Psoas muscle (tissue), 8 donors: Measurements from ENCODE around the gene SDR9C7. TPM values are rescaled to one million over a fixed set of nuclear protein-coding genes. Genes with fewer than 3 reads are reported as not detected.
"Not testable (repeated sequence)": the region's sequence is repeated elsewhere in the genome, so short reads cannot be mapped to it uniquely, and the experiment has no call there.

Experiments
- ATAC-seq, 4 donors: fragments of 200-7000 bp; cut with Tn5 transposase; one replicate each; pipeline ENCODE4 v1.9.1; 2020; ENCODE audit warnings: moderate library complexity in 3 of 4, mild to moderate bottlenecking in 2 of 4
- DNase-seq, 2 donors: peaks; one replicate each; pipeline ENCODE4 v3.0.0-alpha.2; 2020
- H3K27ac ChIP-seq: fragments of 200-600 bp; one replicate; pipeline ENCODE4 v1.8.0; 2022
- H3K27me3 ChIP-seq, 3 donors: fragments of 200-600 bp in 1 of 3; one replicate each; pipeline versions ENCODE4 v1.6.1 to v1.8.0; 2013 to 2022; ENCODE audit warnings: low read length in 2 of 3, mild to moderate bottlenecking in 2 of 3, moderate library complexity in 1 of 3; ENCODE audit not compliant: insufficient read depth in 3 of 3
- H3K36me3 ChIP-seq, 2 donors: fragments of 200-600 bp in 1 of 2; one replicate each; pipeline versions ENCODE4 v1.6.1 to v1.8.0; 2013 to 2022; ENCODE audit warnings: low read depth in 1 of 2, mild to moderate bottlenecking in 1 of 2, moderate library complexity in 1 of 2; ENCODE audit not compliant: insufficient read depth in 1 of 2
- H3K4me1 ChIP-seq: fragments of 200-600 bp; one replicate; pipeline ENCODE4 v1.8.0; 2022
- H3K4me3 ChIP-seq: fragments of 200-600 bp; one replicate; pipeline ENCODE4 v1.8.0; 2022; ENCODE audit warnings: mild to moderate bottlenecking
- H3K9me3 ChIP-seq: fragments of 200-600 bp; one replicate; pipeline ENCODE4 v1.8.0; 2022
- CTCF ChIP-seq: fragments of 200-600 bp; IDR thresholded peaks from one replicate; pipeline ENCODE4 v1.8.0; 2022; ENCODE audit warnings: antibody characterized with exemption
- WGBS, 3 donors: extraction: QIAGEN DNeasy Blood & Tissue Kit; methylation state at CpG; one replicate each; pipeline versions ENCODE4 v1.1.6 to v1.1.7; 2013; 5-methylcytosine and 5-hydroxymethylcytosine counted together
- intact Hi-C, 2 donors: fragments of 100-400 bp; cut with DNase I; formaldehyde crosslinking; loops; one replicate each; pipeline versions ENCODE4 v1.11.0 to v1.14.2; 2022
- polyA plus RNA-seq, 3 donors: library from polyadenylated mRNA; stranded (reverse); fragments of 200-250 nt; gene quantifications; one replicate each; pipeline ENCODE4 v1.2.3, GENCODE V29; 2013
- total RNA-seq, 4 donors: library from RNA; stranded (reverse); fragmentation: NEBNext Ultra II Directional in 2 of 4; extraction: Animal tissue kit (Norgen Biotek cat#: 25700) in 2 of 4; gene quantifications; one replicate each; pipeline versions ENCODE4 v1.2.1 to v1.2.4, GENCODE V29; 2021 to 2023
- donor health status: healthy with polysubstance abuse.
- donor health status: DM: no; HTN: no; CAD: no; lungs with moderate emphysema.
- donor health status: Bipolar disorder and iron deficiency.
- donor health status: healthy.
- donor health status: DM: yes; HTN: yes; CAD: no.
- donor health status: DM: no; HTN: no; CAD: no.
- donor health status: DM: no; HTN: no; CAD: no.
- donor health status: DM: yes; HTN: yes; CAD: no.

Gene SDR9C7
- total and polyA plus RNA-seq, 7 donors: 0.07 to 0.97 (median 0.22) TPM; not detected in 1

- intact Hi-C loops: no loop called here
- TF ChIP-seq CTCF: no peak
- 33 to 51% (median 41%) methylated on average over 3 of the region's 3 CpGs for WGBS, 3 donors
- Histone ChIP-seq H3K36me3 (no peaks in the 10 kb centered on the region), H3K27ac (no peak overlapping the region), H3K4me3 (no peak overlapping the region), H3K4me1 (no peaks in the 10 kb centered on the region), H3K27me3 (no peaks in the 10 kb centered on the region), H3K9me3 (peaks cover 14% of the 10 kb centered on the region)
- DNase-seq: no peak
- ATAC-seq: no peak
These were observed 47.9 kb downstream of the SDR9C7 start for GRCh38 chr12:56886319-56886718.

- H3K9me3 ChIP-seq: peaks cover 14% of the 10 kb centered on the region
- 84 to 93% (median 86%) methylated on average over 1 of the region's 1 CpG for WGBS, 3 donors
- no peaks in the 10 kb centered on the region for H3K4me1 ChIP-seq
- intact Hi-C loops: no loop called here
- no peak overlapping the region for H3K27ac ChIP-seq
- TF ChIP-seq CTCF: no peak
- no peak for DNase-seq
- no peaks in the 10 kb centered on the region for H3K36me3 ChIP-seq
- no peak overlapping the region for H3K4me3 ChIP-seq
- ATAC-seq: no peak
- no peaks in the 10 kb centered on the region for H3K27me3 ChIP-seq
These were observed 48.9 kb downstream of the SDR9C7 start for GRCh38 chr12:56885316-56885715.

- no peak overlapping the region for H3K4me3 ChIP-seq
- no peak for ATAC-seq
- H3K4me1 ChIP-seq: no peaks in the 10 kb centered on the region
- no peak for TF ChIP-seq CTCF
- no peaks in the 10 kb centered on the region for H3K36me3 ChIP-seq
- WGBS, 3 donors: 23 to 43% (median 30%) methylated on average over 1 of the region's 1 CpG
- H3K9me3 ChIP-seq: peaks cover 14% of the 10 kb centered on the region
- no peak for DNase-seq
- H3K27ac ChIP-seq: no peak overlapping the region
- no peaks in the 10 kb centered on the region for H3K27me3 ChIP-seq
- intact Hi-C loops: no loop called here
These were observed 49.8 kb downstream of the SDR9C7 start for GRCh38 chr12:56884421-56884820.

GRCh38 chr12:56882407-56882806, 51.8 kb downstream of the SDR9C7 start:
- intact Hi-C loops, H3K27me3 ChIP-seq, H3K4me1 ChIP-seq, H3K36me3 ChIP-seq, DNase-seq, H3K4me3 ChIP-seq, ATAC-seq, H3K27ac ChIP-seq: not testable (repeated sequence)
- peaks cover 14% of the 10 kb centered on the region for H3K9me3 ChIP-seq
- 87 to 96% (median 92%) methylated on average over 3 of the region's 3 CpGs for WGBS, 3 donors

GRCh38 chr12:56880125-56880992, 53.8 kb downstream of the SDR9C7 start:
- H3K27me3 ChIP-seq: no peaks in the 10 kb centered on the region
- 46 to 70% (median 64%) methylated on average over 1 of the region's 1 CpG for WGBS, 3 donors

GRCh38 chr12:56879240-56880124, 54.7 kb downstream of the SDR9C7 start:
- 78 to 81% (median 80%) methylated on average over 20 to 28 of the region's 28 CpGs for WGBS, 3 donors
- ATAC-seq: not testable (repeated sequence)

More at GRCh38 chr12:56880125-56880992, 53.8 kb downstream of the SDR9C7 start:
- intact Hi-C loops: no loop called here
- Histone ChIP-seq H3K36me3 (no peaks in the 10 kb centered on the region), H3K4me1 (no peaks in the 10 kb centered on the region), H3K4me3 (no peak overlapping the region), H3K9me3 (peaks cover 14% of the 10 kb centered on the region), H3K27ac (no peak overlapping the region)
- ATAC-seq (no peak), DNase-seq (no peak)
- no peak for TF ChIP-seq CTCF

More at GRCh38 chr12:56879240-56880124, 54.7 kb downstream of the SDR9C7 start:
- H3K4me1 ChIP-seq, H3K27ac ChIP-seq, H3K4me3 ChIP-seq, intact Hi-C loops, H3K27me3 ChIP-seq, H3K36me3 ChIP-seq: not testable (repeated sequence)
- peaks cover 14% of the 10 kb centered on the region for H3K9me3 ChIP-seq
- peak in 1 of 2 donors; percentile 42 for DNase-seq
